Effector memory CD4-positive, alpha-beta T cell (primary cell): ENCODE data around the gene TLX2.

ENCODE experiments used
- DNase-seq, 3 donors: peaks; one replicate each; pipeline ENCODE4 v3.0.0-alpha.2; 2020
- H3K27ac ChIP-seq: 2 replicates; pipeline ENCODE4 v1.7.0; 2013; ENCODE audit warnings: mild to moderate bottlenecking, low read length, moderate library complexity; ENCODE audit not compliant: insufficient read depth, poor library complexity, severe bottlenecking
- H3K27me3 ChIP-seq: replicated peaks from 2 replicates; pipeline ENCODE4 v1.7.0; 2013; ENCODE audit warnings: mild to moderate bottlenecking, low read length; ENCODE audit not compliant: insufficient read depth, control insufficient read depth, poor library complexity, severe bottlenecking
- H3K36me3 ChIP-seq: 2 replicates; pipeline ENCODE4 v1.7.0; 2013; ENCODE audit warnings: mild to moderate bottlenecking, low read length, moderate library complexity; ENCODE audit not compliant: control insufficient read depth, insufficient read depth
- H3K4me1 ChIP-seq: 2 replicates; pipeline ENCODE4 v1.7.0; 2013; ENCODE audit warnings: low read length, mild to moderate bottlenecking; ENCODE audit not compliant: control insufficient read depth, insufficient read depth, poor library complexity, severe bottlenecking
- H3K4me3 ChIP-seq: 2 replicates; pipeline ENCODE4 v1.7.0; 2013; ENCODE audit warnings: low read length, low read depth, mild to moderate bottlenecking; ENCODE audit not compliant: insufficient read depth, poor library complexity, severe bottlenecking
- H3K9me3 ChIP-seq: 2 replicates; pipeline ENCODE4 v1.7.0; 2013; ENCODE audit warnings: mild to moderate bottlenecking, low read length, moderate library complexity; ENCODE audit not compliant: control insufficient read depth

TLX2 gene

GRCh38 chr2:74503506-74504475 is 10.5 kb upstream of the TLX2 start:
- peaks cover 40% of the 10 kb centered on the region for H3K4me1 ChIP-seq
- peaks cover 46% of the 10 kb centered on the region for H3K27me3 ChIP-seq

GRCh38 chr2:74504591-74504990 is 9.7 kb upstream of the TLX2 start:
- Histone ChIP-seq H3K4me1 (peaks cover 32% of the 10 kb centered on the region), H3K9me3 (no peaks in the 10 kb centered on the region), H3K27me3 (peaks cover 39% of the 10 kb centered on the region), H3K27ac (no peak overlapping the region), H3K36me3 (peaks cover 15% of the 10 kb centered on the region), H3K4me3 (no peak overlapping the region)
- no peak for DNase-seq

More at GRCh38 chr2:74503506-74504475, 10.5 kb upstream of the TLX2 start:
- DNase-seq = no peak
- Histone ChIP-seq H3K9me3 (no peaks in the 10 kb centered on the region), H3K4me3 (peak overlapping the region; percentile 49), H3K27ac (no peak overlapping the region), H3K36me3 (peaks cover 15% of the 10 kb centered on the region)

- H3K4me3 ChIP-seq = no peak overlapping the region
- H3K9me3 ChIP-seq = no peaks in the 10 kb centered on the region
- DNase-seq = no peak
- H3K36me3 ChIP-seq = peaks cover 15% of the 10 kb centered on the region
- peaks cover 31% of the 10 kb centered on the region for H3K4me1 ChIP-seq
- H3K27me3 ChIP-seq = peaks cover 32% of the 10 kb centered on the region
- no peak overlapping the region for H3K27ac ChIP-seq
These were observed 8.6 kb upstream of the TLX2 start for GRCh38 chr2:74505448-74506246.

DNA sequence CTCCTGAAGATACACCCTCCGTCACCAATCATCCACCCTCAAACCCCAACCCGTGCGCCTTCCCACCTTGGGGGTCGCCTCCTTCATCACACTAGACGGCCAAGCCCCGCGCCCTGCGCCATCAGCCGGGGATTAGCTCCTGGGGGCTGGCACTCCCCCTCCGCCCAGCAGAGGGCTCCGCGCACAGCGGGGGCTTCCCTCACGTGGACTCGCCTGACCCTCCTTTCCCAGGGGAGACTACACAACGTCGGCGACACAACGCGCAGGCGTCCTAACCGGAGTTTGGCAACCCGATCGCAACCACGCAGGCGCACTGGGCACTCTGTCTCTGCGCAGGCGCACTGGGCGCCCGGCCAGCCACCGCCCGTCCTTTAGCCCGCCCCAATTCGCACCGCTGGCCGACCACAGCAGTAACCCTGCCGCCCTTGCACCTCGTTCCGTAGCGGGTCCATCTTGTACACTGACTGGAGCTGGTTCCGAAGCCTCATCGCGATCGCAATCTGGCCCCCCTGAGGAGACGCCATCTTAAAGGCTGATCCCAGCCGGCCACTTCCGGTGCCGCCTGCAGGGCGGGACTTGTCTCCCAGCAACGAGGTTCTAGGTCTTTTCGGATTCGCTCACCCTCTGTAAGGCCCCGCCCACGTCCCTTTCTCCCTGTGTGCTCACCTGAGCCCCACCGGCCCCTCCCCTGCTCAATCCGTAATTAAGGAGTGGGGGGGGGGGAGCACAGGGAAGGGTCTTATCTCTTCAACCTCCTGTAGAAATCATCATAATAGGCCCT is 6.9 kb upstream of the TLX2 start, which contains the start of gene PCGF1:
Gene PCGF1, minus strand, starts transcription at position 551 of the 781 bp plus-strand sequence. Its CDS starts 27 bp downstream, at position 524.
- Histone ChIP-seq H3K9me3 (no peaks in the 10 kb centered on the region), H3K4me3 (peak within 1 kb of the TSS; percentile 99), H3K4me1 (peaks cover 31% of the 10 kb centered on the region), H3K27ac (peak within 1 kb of the TSS; percentile 97), H3K36me3 (peaks cover 15% of the 10 kb centered on the region), H3K27me3 (peaks cover 18% of the 10 kb centered on the region)
- DNase-seq = peak; percentile 94 to 97 (median 96)

- H3K27me3 ChIP-seq = peaks cover 11% of the 10 kb centered on the region
- DNase-seq = no peak
These were observed 6.2 kb upstream of the TLX2 start for GRCh38 chr2:74507926-74508520.

GRCh38 chr2:74510272-74510671 is 4.0 kb upstream of the TLX2 start:
- DNase-seq = no peak
- Histone ChIP-seq H3K36me3 (peaks cover 8% of the 10 kb centered on the region), H3K27me3 (peaks cover 15% of the 10 kb centered on the region), H3K27ac (no peak overlapping the region), H3K4me3 (no peak overlapping the region), H3K4me1 (peaks cover 38% of the 10 kb centered on the region), H3K9me3 (no peaks in the 10 kb centered on the region)

More at GRCh38 chr2:74507926-74508520, 6.2 kb upstream of the TLX2 start:
- Histone ChIP-seq H3K27ac (peak overlapping the region; percentile 97), H3K4me1 (peaks cover 25% of the 10 kb centered on the region), H3K36me3 (peaks cover 15% of the 10 kb centered on the region), H3K4me3 (peak overlapping the region; percentile 99), H3K9me3 (no peaks in the 10 kb centered on the region)

DNA sequence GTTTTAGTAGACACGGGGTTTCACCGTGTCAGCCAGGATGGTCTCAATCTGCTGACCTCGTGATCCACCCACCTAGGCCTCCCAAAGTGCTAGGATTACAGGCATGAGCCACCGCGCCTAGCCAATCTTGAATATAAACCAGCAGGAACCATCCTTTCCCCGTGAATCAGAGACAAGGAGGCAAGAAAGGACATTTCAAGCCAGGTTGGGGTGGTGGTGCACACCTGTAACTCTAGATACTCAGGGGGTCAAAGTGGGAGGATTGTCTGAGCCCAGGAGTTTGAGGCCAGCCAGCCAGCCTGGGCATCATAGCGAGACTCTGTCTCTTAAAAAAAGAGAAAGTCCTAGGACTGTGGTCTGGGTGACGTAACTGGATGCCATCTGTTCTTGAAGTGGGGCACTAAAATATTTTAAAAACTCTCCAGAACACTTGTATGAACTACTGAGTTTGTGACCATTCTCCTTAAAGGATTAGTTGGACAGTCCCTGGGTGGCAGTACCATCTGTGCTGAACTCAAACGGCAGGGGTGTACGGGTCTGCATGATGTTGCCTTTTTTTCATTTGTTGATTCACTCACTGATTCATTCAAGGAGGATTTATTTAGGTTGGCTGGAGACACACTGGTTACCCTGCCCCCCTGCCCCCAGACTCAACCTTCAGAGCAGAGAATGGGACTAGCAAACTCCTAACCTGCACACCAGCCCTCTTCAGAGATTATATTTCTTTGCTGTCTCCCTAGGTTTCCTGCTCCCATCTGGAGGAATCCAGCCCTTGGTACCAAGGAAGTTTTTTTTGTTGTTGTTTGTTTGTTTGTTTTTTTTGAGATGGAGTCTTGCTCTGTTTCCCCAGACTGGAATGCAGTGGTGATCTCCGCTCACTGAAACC is 2.9 kb upstream of the TLX2 start:
- Histone ChIP-seq H3K4me3 (no peak overlapping the region), H3K9me3 (no peaks in the 10 kb centered on the region), H3K27ac (no peak overlapping the region), H3K36me3 (no peaks in the 10 kb centered on the region), H3K27me3 (peaks cover 26% of the 10 kb centered on the region), H3K4me1 (peaks cover 46% of the 10 kb centered on the region)
- no peak for DNase-seq

DNA sequence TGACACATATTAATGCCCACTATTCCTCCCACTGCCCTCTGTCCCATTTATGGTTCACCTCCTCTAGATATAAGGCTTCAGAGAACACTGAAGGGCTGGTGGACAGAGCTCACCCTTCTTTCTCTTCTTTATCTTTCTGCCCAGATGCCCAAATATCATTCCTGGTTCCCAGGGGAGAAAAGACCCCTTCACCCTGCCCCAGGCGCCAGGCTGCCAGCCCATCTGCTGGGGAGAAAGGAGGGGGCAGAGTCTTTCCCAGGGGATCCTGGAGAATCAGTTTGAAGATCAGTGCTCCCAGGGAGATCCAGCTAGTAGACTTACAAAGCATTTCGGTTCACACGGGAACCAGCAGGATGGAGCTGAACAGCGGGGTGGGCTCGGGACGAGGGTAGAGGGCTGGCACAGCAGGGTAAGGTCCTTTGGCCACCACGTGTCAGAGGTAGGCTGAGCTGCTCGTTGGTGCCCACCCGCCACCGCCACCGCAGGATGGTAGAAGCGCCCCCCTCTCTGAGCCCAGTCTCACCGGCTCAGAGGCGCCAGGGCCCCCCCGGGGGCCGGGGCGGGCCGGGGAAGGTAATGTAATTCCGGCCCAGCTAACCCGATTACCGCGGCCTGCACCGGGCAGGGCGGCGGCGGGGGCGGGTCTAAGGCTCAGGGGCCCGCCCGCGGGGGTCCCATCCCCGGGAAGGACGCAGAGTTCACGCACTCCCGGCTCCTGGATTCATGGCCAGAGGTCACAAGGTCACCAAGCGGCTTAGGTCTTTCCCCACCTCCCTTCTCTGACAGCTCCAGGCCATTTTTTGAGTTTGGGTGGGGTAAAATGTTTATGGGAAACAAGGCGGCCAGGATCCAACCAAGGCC is 1.3 kb upstream of the TLX2 start:
- no peaks in the 10 kb centered on the region for H3K9me3 ChIP-seq
- H3K36me3 ChIP-seq = no peaks in the 10 kb centered on the region
- peaks cover 41% of the 10 kb centered on the region for H3K27me3 ChIP-seq
- H3K27ac ChIP-seq = no peak overlapping the region
- no peak overlapping the region for H3K4me3 ChIP-seq
- DNase-seq = no peak
- H3K4me1 ChIP-seq = peaks cover 39% of the 10 kb centered on the region
